HG02884 (cell line): ENCODE results near the gene PDAP1.
"Not testable (repeated sequence)": the region's sequence is repeated elsewhere in the genome, so short reads cannot be mapped to it uniquely, and the experiment has no call there.

ENCODE experiments used
- ATAC-seq: cut with Tn5 transposase; IDR thresholded peaks from one replicate; pipeline ENCODE4 v1.9.1; 2021; ENCODE audit warnings: mild to moderate bottlenecking, moderate library complexity; ENCODE audit not compliant: unreplicated experiment

The PDAP1 gene

GRCh38 chr7:99408379-99409191, at the start of gene PDAP1, which contains the start of gene BUD31:
Gene PDAP1, minus strand, starts transcription at chr7:99408597. Its CDS starts 49 bp downstream, at chr7:99408548.
Gene BUD31, plus strand, starts transcription at chr7:99408969. Its CDS starts 2,124 bp downstream, at chr7:99411093.
- peak; percentile 71 for ATAC-seq

GRCh38 chr7:99457650-99458493, 49.5 kb upstream of the PDAP1 start:
- no peak for ATAC-seq

GRCh38 chr7:99457050-99457649, 48.8 kb upstream of the PDAP1 start:
- ATAC-seq = no peak

GRCh38 chr7:99456288-99456687, 47.9 kb upstream of the PDAP1 start:
- ATAC-seq = no peak

GRCh38 chr7:99455874-99456273, 47.5 kb upstream of the PDAP1 start:
- ATAC-seq = no peak

- no peak for ATAC-seq
Measured at GRCh38 chr7:99453105-99453504, 44.7 kb upstream of the PDAP1 start.

GRCh38 chr7:99452541-99452940, 44.1 kb upstream of the PDAP1 start:
- no peak for ATAC-seq

GRCh38 chr7:99451936-99452335, 43.5 kb upstream of the PDAP1 start:
- ATAC-seq = no peak

- no peak for ATAC-seq
Measured at GRCh38 chr7:99449326-99449725, 40.9 kb upstream of the PDAP1 start.

GRCh38 chr7:99448855-99449254, 40.5 kb upstream of the PDAP1 start:
- no peak for ATAC-seq

GRCh38 chr7:99447943-99448342, 39.5 kb upstream of the PDAP1 start:
- no peak for ATAC-seq

GRCh38 chr7:99446096-99446495, 37.7 kb upstream of the PDAP1 start:
- no peak for ATAC-seq

- ATAC-seq = no peak
Measured at GRCh38 chr7:99440195-99440594, 31.8 kb upstream of the PDAP1 start.

GRCh38 chr7:99438573-99439480, 30.4 kb upstream of the PDAP1 start, which contains the start of the genes CPSF4 and PTCD1:
Gene CPSF4, plus strand, starts transcription at chr7:99438943. Its CDS starts 140 bp downstream, at chr7:99439083.
Gene PTCD1, minus strand, starts transcription at chr7:99438798. Its CDS starts 3,556 bp downstream, at chr7:99435242.
- peak; percentile 82 for ATAC-seq

- no peak for ATAC-seq
Measured at GRCh38 chr7:99437946-99438572, 29.7 kb upstream of the PDAP1 start.

- no peak for ATAC-seq
Measured at GRCh38 chr7:99433158-99433557, 24.8 kb upstream of the PDAP1 start.

- ATAC-seq = not testable (repeated sequence)
Measured at GRCh38 chr7:99431756-99432540, 23.6 kb upstream of the PDAP1 start.

- no peak for ATAC-seq
Measured at GRCh38 chr7:99429756-99430155, 21.4 kb upstream of the PDAP1 start.
